K562 (cell line): ENCODE measurements around the gene LPAR3. TPM values are rescaled to one million over a fixed set of nuclear protein-coding genes. Genes with fewer than 3 reads are reported as not detected.

Source experiments
- ATAC-seq: fragments of 200-7000 bp; cut with Tn5 transposase; 3 replicates; pipeline ENCODE4 v1.9.1; 2020; ENCODE audit warnings: moderate library complexity
- BruUV-seq: library from RNA; stranded (reverse); fragments of 400-500 nt; replicated peaks from 2 replicates; lab custom pipeline; 2021; lab: Mats Ljungman, UMichigan
- CTCF ChIA-PET: fragments of 300-600 bp; formaldehyde crosslinking; extraction: SDS; loops from one replicate; lab custom pipeline; 2021; ENCODE audit warnings: low intra/inter-chr PET ratio; lab: Yijun Ruan, JAX
- POLR2A ChIA-PET: fragments of 300-600, 350-650 bp; sonication (Branson Sonifier 250); formaldehyde crosslinking; extraction: SDS; loops from one replicate; lab custom pipeline; 2021; ENCODE audit warnings: antibody characterized with exemption, inconsistent platforms; lab: Yijun Ruan, JAX
- DNase-seq, 4 experiments: peaks; one replicate each; pipeline versions ENCODE4 v3.0.0 to v3.0.0-alpha.2; 2011 to 2018; ENCODE audit warnings: low spot score in 3 of 4, mixed read lengths in 3 of 4; ENCODE audit errors: extremely low read depth in 1 of 4
- FAIRE-seq: peaks from 2 replicates; lab custom pipeline; 2011; peaks lifted over from hg19 to GRCh38; lab: Jason Lieb, UNC
- H2AFZ ChIP-seq: 2 replicates; pipeline ENCODE4 v1.6.0; 2011; ENCODE audit warnings: low read depth, low read length, control low read depth, inconsistent platforms
- H3K27ac ChIP-seq: fragments of 200-600 bp; 3 replicates; pipeline ENCODE4 v1.8.0; 2011; ENCODE audit warnings: low read depth, mild to moderate bottlenecking, control low read depth, inconsistent platforms, low read length, moderate library complexity, mixed read lengths; ENCODE audit errors: extremely low read depth
- H3K27me3 ChIP-seq, 2 experiments: fragments of 300-600 bp in 1 of 2; 2 replicates in 1 of 2; 3 replicates in 1 of 2; pipeline versions ENCODE4 v1.6.0 to v1.8.0; 2011; ENCODE audit warnings: inconsistent platforms in 2 of 2, low read length in 2 of 2, mild to moderate bottlenecking in 1 of 2, mixed read lengths in 1 of 2, moderate library complexity in 1 of 2; ENCODE audit not compliant: control insufficient read depth in 2 of 2, insufficient read depth in 2 of 2
- H3K36me3 ChIP-seq: fragments of 300-600 bp; 3 replicates; pipeline ENCODE4 v1.8.0; 2011; ENCODE audit warnings: mild to moderate bottlenecking, low read length, inconsistent platforms; ENCODE audit not compliant: control insufficient read depth, insufficient read depth
- H3K4me1 ChIP-seq, 2 experiments: fragments of 200-600 bp in 1 of 2; replicated peaks in 1 of 2; 2 replicates in 1 of 2; 3 replicates in 1 of 2; pipeline versions ENCODE4 v1.5.1 to v1.8.0; 2011; ENCODE audit warnings: inconsistent platforms in 2 of 2, low read length in 2 of 2, mild to moderate bottlenecking in 1 of 2, mixed read lengths in 1 of 2, moderate library complexity in 1 of 2; ENCODE audit not compliant: control insufficient read depth in 2 of 2, insufficient read depth in 2 of 2
- H3K4me2 ChIP-seq: 2 replicates; pipeline ENCODE4 v1.6.1; 2011; ENCODE audit warnings: low read length, control low read depth, inconsistent platforms, mixed read lengths; ENCODE audit not compliant: insufficient read depth
- H3K4me3 ChIP-seq: fragments of 200-600 bp; sonication (generic), shearing (Covaris generic); 2 replicates; pipeline ENCODE4 v1.5.1; 2016; ENCODE audit warnings: control low read depth, inconsistent platforms
- H3K79me2 ChIP-seq: fragments of 200-600 bp; 3 replicates; pipeline ENCODE4 v1.8.0; 2011; ENCODE audit warnings: low read length, inconsistent platforms; ENCODE audit not compliant: control insufficient read depth, insufficient read depth
- H3K9ac ChIP-seq, 2 experiments: 2 replicates each; pipeline versions ENCODE4 v1.6.0 to v1.6.1; 2011; ENCODE audit warnings: low read depth in 2 of 2, low read length in 2 of 2, control low read depth in 1 of 2, inconsistent platforms in 1 of 2, mild to moderate bottlenecking in 1 of 2, mixed read lengths in 1 of 2; ENCODE audit not compliant: insufficient read depth in 1 of 2
- H3K9me1 ChIP-seq: one replicate; pipeline ENCODE4 v1.6.0; 2011; ENCODE audit warnings: inconsistent platforms, mild to moderate bottlenecking, low read length, moderate library complexity; ENCODE audit not compliant: control insufficient read depth, insufficient read depth
- H3K9me3 ChIP-seq: replicated peaks from 2 replicates; pipeline ENCODE4 v1.5.1; 2011; ENCODE audit warnings: low read depth, low read length, inconsistent platforms; ENCODE audit not compliant: control insufficient read depth, insufficient read depth
- H4K20me1 ChIP-seq: replicated peaks from 2 replicates; pipeline ENCODE4 v1.6.1; 2011; ENCODE audit warnings: low read length, inconsistent platforms, mixed read lengths; ENCODE audit not compliant: control insufficient read depth, insufficient read depth
- CREB1 ChIP-seq, 2 experiments: sonication (generic) in 1 of 2; formaldehyde crosslinking in 1 of 2; IDR thresholded peaks; 2 replicates each; pipeline versions ENCODE4 v1.6.1 to v1.8.0; 2012 to 2022; ENCODE audit warnings: inconsistent platforms in 1 of 2, mild to moderate bottlenecking in 1 of 2, missing genetic modification reagents in 1 of 2, moderate library complexity in 1 of 2
- SMARCA4 ChIP-seq: fragments of 450-650 bp; IDR thresholded peaks from 2 replicates; pipeline ENCODE4 v1.6.1; 2016
- SP1 ChIP-seq: sonication (generic); formaldehyde crosslinking; IDR thresholded peaks from 2 replicates; pipeline ENCODE4 v1.8.1; 2022; ENCODE audit warnings: mild to moderate bottlenecking, missing genetic modification reagents
- TBL1XR1 ChIP-seq, 2 experiments: IDR thresholded peaks; 2 replicates each; pipeline ENCODE4 v1.6.1; 2012; ENCODE audit warnings: improper control_type of control experiment in 2 of 2, low read length in 2 of 2, mild to moderate bottlenecking in 1 of 2
- ZKSCAN1 ChIP-seq: fragments of 150-350 bp; IDR thresholded peaks from 2 replicates; pipeline ENCODE4 v1.6.1; 2016; ENCODE audit warnings: low read depth, low read length
- WGBS: fragments of 100-300 bp; shearing (Covaris generic); methylation state at CpG from one replicate; pipeline ENCODE4 v1.1.6; 2016; ENCODE audit warnings: low coverage, mixed read lengths; ENCODE audit not compliant: insufficient coverage; ENCODE audit errors: missing lambda C conversion rate; 5-methylcytosine and 5-hydroxymethylcytosine counted together
- in situ Hi-C: fragments of 300-500 bp; cut with MboI; formaldehyde crosslinking; loops from 4 replicates; pipeline ENCODE4 v1.15.0; 2018; ENCODE audit warnings: inconsistent platforms, mixed read lengths
- intact Hi-C: fragments of 100-400 bp; cut with micrococcal nuclease; formaldehyde crosslinking; loops from 2 replicates; pipeline ENCODE4 v1.14.2; 2022
- polyA plus RNA-seq, 8 experiments: library from polyadenylated mRNA; depleted of rRNA in 4 of 8; stranded (reverse) in 5 of 8; unstranded in 3 of 8; fragments of >200 nt; fragmentation: Nextera tagmentation in 2 of 8; fragmentation: Illumina TruSeq in 1 of 8; extraction: Ambion mirVana in 2 of 8; extraction: Trizol in 1 of 8; gene quantifications; 2 replicates each; pipeline versions ENCODE4 v1.2.1 to v1.2.3, GENCODE V29; 2011 to 2014; ENCODE audit warnings: inconsistent platforms in 1 of 8, missing spikeins in 1 of 8
- total RNA-seq, 7 experiments: library from RNA; depleted of rRNA in 6 of 7; stranded (reverse); fragments of >200 nt in 6 of 7; fragmentation: Illumina TruSeq in 2 of 7; extraction: Trizol in 2 of 7; gene quantifications; 2 replicates each; pipeline versions ENCODE4 v1.2.1 to v1.2.3, GENCODE V29; 2011 to 2021; ENCODE audit warnings: low replicate concordance in 1 of 7
- TF ChIP-seq, protein P1 (sequence below): fragments of 450-650 bp; conservative IDR thresholded peaks from 2 replicates; pipeline ENCODE4 v1.6.1; 2016; ENCODE audit warnings: missing genetic modification characterization, low read depth, mild to moderate bottlenecking, control low read depth, missing compliant biosample characterization
- TF ChIP-seq, protein P2 (sequence below): fragments of 250-450 bp; sonication (Bioruptor Pico); IDR thresholded peaks from 2 replicates; pipeline ENCODE4 v1.5.0; 2021; ENCODE audit warnings: mild to moderate bottlenecking, moderate library complexity

LPAR3 gene
- total and polyA plus RNA-seq, 9 of the 15 experiments (the other 6 are each of a cell fraction or from before 2014, with no cell fraction given): 0.11 TPM; not detected in 8

DNA sequence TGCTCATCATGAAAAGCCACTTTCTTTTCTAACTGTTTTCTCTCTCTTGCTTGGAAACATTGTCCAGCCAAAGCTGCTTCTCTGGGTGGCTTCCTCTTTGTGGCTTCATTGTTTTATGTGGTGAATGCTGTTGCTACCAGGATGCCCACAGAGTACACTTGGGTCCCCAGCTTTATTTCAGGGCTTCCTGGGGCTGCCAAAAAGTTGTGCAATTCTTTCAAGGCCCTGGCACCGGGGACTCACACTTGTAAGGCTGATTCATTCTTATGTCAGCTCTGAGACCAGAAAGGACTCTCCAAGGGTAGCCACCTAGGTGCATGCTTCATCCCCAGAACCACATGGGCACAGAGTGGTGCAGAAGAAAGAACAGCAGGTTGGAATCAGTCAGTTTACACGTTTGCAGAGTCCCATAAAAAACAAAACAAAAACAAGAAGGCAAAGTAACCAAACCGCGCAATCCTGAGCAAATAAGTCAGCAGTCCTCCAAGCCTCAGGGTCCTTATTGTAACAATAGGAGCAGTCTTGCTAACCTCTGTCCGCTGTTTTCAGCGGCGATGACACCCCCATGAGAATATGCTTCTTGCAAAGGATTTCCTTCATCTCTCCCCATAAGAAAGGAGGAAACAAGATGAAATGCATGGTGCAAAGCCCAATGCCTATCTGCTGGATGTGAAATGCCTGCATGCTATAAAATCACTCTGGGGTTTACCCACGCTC, 112.8 kb downstream of the LPAR3 start:
- ChIA-PET POLR2A (no interaction called here), CTCF (no interaction called here)
- Histone ChIP-seq H4K20me1 (no peaks in the 10 kb centered on the region), H3K4me3 (no peak overlapping the region), H3K4me2 (no peak overlapping the region), H3K27me3 (peaks cover 2 to 14% of the 10 kb centered on the region in 2 experiments; a peak in 2 of 5 replicates), H2AFZ (no peak overlapping the region), H3K9me1 (no peaks in the 10 kb centered on the region), H3K79me2 (no peaks in the 10 kb centered on the region), H3K27ac (no peak overlapping the region), H3K9ac (no peak overlapping the region), H3K36me3 (no peaks in the 10 kb centered on the region), H3K9me3 (no peaks in the 10 kb centered on the region), H3K4me1 (no peaks in the 10 kb centered on the region; a peak in 1 of 5 replicates)
- FAIRE-seq: no peak
- no peak for DNase-seq
- intact Hi-C loops (loop anchor here (10.0 kb wide), 1 partner anchor 665 kb away; no protein-coding TSS in a partner anchor), in situ Hi-C loops (no loop called here)
- ATAC-seq: no peak
- no TSS peak for BruUV-seq
- TF ChIP-seq SP1 (CRISPR knock-in tag) (no peak), SMARCA4 (no peak), TBL1XR1 (IDR thresholded peaks at IDR 0.05; ENCODE audit: low read length in 2 of 2) (no peak), ZKSCAN1 (no peak), CREB1 (IDR thresholded peaks at IDR 0.05) (no peak), CREB1 (CRISPR knock-in tag; IDR thresholded peaks at IDR 0.05) (no peak)
- TF ChIP-seq, protein P1, sequence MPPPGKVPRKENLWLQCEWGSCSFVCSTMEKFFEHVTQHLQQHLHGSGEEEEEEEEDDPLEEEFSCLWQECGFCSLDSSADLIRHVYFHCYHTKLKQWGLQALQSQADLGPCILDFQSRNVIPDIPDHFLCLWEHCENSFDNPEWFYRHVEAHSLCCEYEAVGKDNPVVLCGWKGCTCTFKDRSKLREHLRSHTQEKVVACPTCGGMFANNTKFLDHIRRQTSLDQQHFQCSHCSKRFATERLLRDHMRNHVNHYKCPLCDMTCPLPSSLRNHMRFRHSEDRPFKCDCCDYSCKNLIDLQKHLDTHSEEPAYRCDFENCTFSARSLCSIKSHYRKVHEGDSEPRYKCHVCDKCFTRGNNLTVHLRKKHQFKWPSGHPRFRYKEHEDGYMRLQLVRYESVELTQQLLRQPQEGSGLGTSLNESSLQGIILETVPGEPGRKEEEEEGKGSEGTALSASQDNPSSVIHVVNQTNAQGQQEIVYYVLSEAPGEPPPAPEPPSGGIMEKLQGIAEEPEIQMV (tag): no peak
- TF ChIP-seq, protein P2, sequence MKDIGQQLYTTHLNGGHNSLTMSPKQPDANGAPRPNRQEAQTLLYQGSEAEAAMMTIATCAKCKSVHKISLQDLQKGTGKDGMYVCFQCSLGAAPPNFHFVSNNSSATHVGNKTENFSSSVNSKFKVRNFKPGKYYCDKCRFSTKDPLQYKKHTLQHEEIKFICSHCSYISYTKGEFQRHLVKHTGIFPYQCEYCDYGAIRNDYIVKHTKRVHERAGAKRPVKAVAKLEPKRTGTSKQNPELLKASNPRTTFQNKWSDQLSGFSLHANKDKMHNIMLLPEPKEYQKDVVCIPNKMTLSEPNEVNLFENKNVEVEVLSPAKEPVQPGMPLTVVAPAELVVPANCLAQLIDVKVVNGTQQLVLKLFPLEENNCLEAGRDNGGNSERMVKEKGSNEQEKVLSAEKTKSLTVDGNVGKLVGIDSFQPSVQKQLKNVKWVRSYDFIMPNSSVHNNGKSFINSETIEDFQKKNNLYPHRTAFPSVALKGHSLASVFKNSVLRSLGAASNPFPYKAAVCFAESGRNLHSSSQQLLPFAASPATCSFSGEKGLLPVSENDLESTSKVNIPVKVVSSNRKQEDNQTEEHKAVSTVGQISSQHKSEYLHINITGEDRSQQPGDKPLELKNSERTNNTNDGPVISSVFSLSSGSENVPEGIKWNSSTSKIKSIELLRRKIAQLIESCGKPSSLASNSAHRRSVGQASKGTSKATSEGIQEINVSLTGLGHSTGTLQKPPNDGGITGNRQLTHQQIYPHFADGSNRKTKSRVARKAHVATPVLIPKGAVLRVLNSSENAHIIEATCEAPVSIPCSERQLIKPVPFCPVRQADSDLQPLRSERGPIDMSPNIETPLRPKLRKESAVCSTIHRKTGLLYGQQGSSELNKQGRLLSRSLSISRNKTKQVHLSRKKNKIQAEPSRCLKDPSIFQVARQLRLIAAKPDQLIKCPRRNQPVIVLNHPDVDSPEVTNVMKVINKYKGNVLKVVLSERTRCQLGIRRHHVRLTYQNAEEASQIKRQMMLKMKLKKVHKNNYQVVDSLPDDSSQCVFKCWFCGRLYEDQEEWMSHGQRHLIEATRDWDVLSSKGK (CRISPR knock-in tag): no peak
- under 1% methylated on average over 8 of the region's 8 CpGs for WGBS
